A673 (cell line): ENCODE results near the gene TLE3.

ENCODE experiments used
- EZH2 ChIP-seq: fragments of 200-600 bp; sonication (generic); IDR thresholded peaks from 2 replicates; pipeline ENCODE4 v1.6.1; 2017; ENCODE audit warnings: borderline replicate concordance, low read depth, mild to moderate bottlenecking, mixed read lengths, antibody characterized with exemption, low read length; ENCODE audit not compliant: poor library complexity, severe bottlenecking
- TF ChIP-seq, protein P1 (sequence below): fragments of 300-800, 200-600 bp; sonication (generic); conservative IDR thresholded peaks from 2 replicates; pipeline ENCODE4 v1.5.1; 2017; ENCODE audit warnings: low read depth, mild to moderate bottlenecking, antibody characterized with exemption, low read length, moderate library complexity, mixed read lengths

DNA sequence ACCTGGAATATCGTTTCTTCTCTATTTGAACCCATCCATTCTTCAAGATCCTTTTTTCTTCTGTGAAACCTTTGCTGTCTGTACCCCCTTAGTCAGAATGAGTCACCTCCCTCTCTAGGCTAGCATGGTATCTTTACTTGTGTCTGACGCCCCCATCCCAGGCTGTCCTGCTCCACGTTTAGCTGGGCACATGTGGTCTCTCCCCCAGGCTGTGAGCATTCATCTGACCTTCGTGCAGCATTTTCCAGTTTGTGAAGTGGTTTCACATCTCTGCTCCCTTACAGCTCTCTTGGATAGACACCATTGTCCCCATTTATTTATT is 14.3 kb upstream of the TLE3 start:
- TF ChIP-seq, protein P1, sequence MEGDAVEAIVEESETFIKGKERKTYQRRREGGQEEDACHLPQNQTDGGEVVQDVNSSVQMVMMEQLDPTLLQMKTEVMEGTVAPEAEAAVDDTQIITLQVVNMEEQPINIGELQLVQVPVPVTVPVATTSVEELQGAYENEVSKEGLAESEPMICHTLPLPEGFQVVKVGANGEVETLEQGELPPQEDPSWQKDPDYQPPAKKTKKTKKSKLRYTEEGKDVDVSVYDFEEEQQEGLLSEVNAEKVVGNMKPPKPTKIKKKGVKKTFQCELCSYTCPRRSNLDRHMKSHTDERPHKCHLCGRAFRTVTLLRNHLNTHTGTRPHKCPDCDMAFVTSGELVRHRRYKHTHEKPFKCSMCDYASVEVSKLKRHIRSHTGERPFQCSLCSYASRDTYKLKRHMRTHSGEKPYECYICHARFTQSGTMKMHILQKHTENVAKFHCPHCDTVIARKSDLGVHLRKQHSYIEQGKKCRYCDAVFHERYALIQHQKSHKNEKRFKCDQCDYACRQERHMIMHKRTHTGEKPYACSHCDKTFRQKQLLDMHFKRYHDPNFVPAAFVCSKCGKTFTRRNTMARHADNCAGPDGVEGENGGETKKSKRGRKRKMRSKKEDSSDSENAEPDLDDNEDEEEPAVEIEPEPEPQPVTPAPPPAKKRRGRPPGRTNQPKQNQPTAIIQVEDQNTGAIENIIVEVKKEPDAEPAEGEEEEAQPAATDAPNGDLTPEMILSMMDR: no peak
- TF ChIP-seq EZH2: no peak
